NCI-H1436 (cell line): ENCODE data around the gene CDK11A.
A peak's percentile ranks its signal among the peaks of the same experiment; 100 is the strongest.
"Not testable (repeated sequence)": the region's sequence is repeated elsewhere in the genome, so short reads cannot be mapped to it uniquely, and the experiment has no call there.

ENCODE experiments used
- DNase-seq: peaks from one replicate; lab custom pipeline; 2025; lab: John Stamatoyannopoulos, UW

The CDK11A gene

GRCh38 chr1:1726088-1726487, 1.9 kb upstream of the CDK11A start:
- not testable (repeated sequence) for DNase-seq

- no peak for DNase-seq
Measured at GRCh38 chr1:1721201-1721600, 3.0 kb downstream of the CDK11A start.

- DNase-seq = not testable (repeated sequence)
Measured at GRCh38 chr1:1715109-1715883, 8.9 kb downstream of the CDK11A start.

DNA sequence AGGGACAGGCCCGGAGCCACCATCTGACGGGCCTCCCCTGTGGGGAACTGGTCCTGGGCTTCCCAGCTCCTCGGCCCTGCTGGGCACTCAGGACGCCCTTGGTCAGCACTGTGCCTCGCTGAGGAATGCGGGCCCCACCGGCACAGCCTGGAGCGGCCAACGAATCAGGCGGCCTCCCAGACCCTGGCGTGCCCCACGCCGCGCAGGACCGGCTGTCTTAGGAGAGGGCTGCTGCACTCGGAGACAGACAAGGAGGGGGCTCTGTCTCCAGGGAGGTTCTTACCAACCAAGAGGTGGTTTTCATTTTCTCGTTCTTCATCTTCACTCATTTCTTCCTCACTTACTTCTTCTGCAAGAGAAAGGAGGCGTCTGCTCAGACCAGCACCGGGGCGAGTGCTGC, 16.3 kb downstream of the CDK11A start:
- DNase-seq = not testable (repeated sequence)

GRCh38 chr1:1707241-1707640, 16.9 kb downstream of the CDK11A start:
- not testable (repeated sequence) for DNase-seq

DNA sequence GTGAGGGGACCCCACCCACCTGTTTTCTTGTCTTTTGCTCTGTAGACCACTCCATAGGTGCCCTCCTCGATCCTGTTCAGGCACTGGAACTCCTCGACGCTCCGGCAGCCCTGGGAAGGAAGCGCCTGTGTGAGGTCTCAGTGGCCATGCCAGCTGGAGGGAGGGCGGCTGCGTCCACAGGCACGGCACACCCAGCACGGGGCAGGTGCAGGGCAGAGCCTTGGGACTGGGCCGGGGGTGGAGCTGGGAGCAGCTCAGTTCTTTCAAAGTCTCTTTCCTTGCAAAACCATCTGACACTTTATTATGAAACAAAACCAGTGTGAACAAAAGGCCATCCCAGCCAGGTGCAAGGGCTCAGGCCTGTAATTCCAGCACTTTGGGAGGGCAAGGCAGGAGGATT, 18.5 kb downstream of the CDK11A start:
- DNase-seq = not testable (repeated sequence)

DNA sequence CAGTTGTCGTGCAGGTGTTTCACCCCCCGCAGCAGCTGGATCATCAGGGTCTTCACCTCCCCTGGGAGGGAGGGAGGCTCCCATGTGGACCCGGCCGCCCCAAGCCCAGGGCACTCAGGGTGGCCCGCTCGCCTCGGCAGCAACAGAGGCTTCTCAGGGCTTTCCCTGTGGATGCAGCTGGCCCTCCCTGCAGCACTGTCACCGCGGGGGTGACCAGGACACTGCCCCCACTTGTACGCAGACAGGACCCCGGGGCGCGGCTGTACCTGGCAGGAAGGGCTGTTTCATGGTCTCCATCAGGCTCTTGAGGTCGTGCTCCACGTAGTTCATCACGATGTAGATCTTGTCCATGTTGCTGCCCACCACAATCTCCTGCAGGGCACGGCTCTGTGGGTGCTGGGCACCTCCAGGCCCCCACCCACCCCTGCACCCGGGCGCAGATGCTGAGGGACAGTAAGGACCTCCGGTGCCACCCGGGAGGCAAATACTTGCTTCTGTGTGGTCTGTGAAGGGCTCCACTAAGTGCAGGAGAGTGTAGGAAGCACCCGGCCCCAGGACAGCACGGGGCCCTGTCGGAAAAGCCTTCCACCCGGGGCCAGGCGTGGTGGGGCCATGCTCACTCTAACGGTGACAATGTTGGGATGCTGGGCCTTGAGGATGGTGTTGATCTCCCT, 19.7 kb downstream of the CDK11A start:
- not testable (repeated sequence) for DNase-seq

DNA sequence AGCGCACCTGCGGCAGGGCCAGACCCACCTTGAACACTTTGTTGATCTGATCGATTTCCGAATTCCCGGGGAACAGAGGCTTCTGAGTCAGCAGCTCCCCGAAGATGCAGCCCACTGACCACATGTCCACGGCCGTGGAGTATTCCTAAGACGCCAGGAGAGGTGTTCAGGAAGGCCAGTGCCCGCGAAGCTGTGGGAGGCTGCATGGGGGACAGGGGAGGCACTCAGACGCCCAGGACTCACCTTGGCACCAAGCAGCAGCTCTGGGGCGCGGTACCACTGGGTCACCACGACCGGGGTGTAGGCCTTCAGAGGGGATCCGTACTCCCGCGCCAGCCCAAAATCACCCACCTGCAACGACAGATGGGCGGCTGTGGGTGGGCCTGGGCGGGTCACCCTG, 20.4 kb downstream of the CDK11A start:
- DNase-seq = no peak

DNA sequence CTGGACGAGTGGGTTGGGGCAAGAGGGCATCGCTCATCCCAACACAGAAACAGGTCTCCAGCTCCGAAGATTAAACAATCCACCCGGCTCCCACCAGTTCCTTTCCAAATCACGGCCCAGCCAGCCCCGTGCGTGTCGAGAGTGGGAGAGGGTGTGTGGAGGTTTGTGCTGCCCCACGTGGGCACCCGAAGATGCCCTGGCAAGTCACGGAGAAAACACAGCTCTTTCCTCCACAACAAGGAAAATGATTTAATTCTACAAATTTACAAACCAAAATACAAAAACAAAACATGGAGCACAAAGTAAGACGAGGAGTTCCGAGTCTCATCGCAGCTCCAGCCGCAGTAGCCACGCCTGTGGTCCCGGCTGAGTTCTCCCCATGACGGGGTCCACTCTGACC, 21.7 kb downstream of the CDK11A start:
- not testable (repeated sequence) for DNase-seq

DNA sequence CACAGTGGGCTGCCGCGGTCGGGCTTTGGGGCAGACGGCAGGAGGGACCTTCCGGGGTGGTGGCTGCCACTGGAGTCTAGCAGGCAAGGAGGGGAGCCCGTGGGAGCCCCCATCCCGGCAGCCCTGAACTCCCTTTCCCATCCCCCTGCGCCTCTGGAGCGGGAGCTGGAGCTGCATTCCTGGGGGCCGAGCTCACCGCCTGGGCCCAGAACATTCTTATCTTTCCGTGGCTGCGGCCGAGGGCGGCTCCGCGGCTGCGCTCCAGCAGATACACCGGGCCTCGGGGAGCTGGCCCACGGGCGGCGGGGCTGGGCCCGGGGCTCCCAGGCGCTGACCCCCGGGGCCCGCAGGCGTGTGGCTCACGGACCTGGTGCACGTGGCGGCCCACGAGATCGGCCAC, 23.6 kb downstream of the CDK11A start:
- not testable (repeated sequence) for DNase-seq

DNA sequence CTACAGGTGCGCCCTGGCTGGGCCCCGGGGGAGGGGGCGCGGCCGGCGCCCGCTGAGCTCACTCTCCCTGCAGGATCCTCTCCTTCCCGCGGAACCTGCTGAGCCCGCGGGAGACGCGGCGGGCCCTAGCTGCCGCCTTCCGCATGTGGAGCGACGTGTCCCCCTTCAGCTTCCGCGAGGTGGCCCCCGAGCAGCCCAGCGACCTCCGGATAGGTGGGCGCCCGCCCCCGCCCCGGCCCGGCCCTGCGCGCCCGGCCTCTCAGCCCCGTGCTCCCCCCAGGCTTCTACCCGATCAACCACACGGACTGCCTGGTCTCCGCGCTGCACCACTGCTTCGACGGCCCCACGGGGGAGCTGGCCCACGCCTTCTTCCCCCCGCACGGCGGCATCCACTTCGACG, 24.1 kb downstream of the CDK11A start:
- DNase-seq = not testable (repeated sequence)

- DNase-seq = not testable (repeated sequence)
Measured at GRCh38 chr1:1699061-1699460, 25.1 kb downstream of the CDK11A start.

DNA sequence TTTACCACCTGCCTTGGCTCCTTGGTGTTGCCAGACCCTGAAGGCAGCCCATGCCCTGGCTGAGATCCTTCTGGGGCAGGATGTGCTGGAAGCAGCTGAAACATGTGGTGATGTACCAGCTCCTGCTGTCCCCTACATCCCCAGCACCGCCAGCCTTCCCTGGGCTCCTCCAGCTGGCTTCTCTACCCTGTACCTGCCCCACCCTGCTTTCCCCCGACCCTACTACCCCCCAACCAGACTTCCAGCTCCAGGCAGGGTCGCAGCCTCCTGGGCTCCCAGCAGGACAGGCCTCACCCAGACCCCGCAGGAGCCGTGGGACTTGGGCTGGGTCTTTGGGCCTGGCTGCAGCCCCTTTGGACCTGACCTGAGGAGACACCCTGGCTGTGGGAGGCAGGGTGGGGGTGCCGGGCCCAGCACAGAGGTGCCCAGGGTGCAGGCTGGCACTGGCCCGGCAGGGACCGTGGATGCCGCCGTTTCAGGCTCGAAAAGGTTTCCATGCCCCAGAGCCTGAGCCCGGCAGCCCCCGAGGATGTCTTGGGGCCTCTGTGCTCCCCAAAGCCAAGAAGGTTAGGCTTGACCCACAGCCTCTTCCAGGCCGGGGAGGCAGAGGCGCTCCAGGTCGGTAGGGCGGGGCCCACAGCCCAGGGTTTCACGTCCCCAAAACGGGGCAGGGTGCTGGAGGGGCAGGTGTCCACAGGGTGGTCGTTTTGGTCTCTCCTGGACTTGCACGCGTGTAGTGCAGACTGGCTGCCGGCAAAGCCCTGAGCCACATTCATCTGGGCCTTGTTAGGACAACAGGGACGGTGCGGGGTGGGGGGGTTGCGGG, 26.6 kb downstream of the CDK11A start:
- DNase-seq = not testable (repeated sequence)

DNA sequence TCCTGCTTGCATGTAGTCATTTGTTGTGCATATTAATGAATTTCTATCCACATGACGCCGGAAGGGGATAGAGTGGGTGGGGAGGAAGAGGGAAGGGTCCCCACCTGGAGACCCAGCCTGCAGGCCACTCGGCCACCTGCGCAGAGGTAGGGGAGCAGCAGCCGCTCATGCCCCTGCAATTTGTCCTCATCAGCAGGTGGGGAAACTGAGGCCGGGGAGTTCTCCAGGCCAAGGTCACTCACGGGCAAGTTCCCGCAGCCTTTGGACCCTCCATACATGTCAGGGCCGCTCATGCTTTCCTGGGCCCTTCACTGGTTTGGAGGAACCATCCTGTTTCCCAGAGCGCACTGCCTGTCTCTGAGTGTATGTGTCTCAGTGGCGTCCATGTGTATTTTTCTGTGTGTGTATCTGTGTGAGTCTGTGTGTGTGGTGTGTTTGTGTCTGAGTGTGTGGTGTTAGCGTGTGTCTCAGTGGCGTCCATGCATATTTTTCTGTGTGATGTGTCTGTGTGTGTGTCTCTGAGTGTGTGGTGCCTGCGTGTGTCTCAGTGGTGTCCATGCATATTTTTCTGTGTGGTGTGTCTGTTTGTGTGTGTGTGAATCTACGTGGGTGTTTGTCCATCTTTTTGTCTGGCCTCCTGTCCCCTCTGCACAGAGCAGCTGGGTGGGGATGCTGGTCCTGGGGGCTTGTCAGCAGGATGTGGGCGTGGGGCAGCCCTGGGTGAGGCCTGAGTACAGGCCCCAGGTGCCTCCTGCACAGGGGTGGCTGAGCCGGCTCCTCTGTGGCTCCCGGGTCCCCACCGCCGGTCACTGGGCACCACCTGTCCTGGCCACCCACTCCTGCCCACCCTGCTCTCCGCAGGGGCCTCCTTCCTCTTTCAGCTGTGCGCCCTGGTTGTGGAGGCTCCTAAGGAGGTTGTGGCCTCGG, 27.5 kb downstream of the CDK11A start:
- DNase-seq = not testable (repeated sequence)

GRCh38 chr1:1692714-1693647, 31.2 kb downstream of the CDK11A start, which contains the start of gene SLC35E2B:
TSS of gene SLC35E2B (minus strand) at chr1:1692795. CDS start at chr1:1676699, 16,096 bp downstream.
- peak; percentile 83 for DNase-seq

- peak; percentile 48 for DNase-seq
Measured at GRCh38 chr1:1692324-1692713, 31.8 kb downstream of the CDK11A start.

- DNase-seq = not testable (repeated sequence)
Measured at GRCh38 chr1:1691443-1691842, 32.7 kb downstream of the CDK11A start.

GRCh38 chr1:1689526-1689925, 34.6 kb downstream of the CDK11A start:
- not testable (repeated sequence) for DNase-seq

- no peak for DNase-seq
Measured at GRCh38 chr1:1687846-1688245, 36.3 kb downstream of the CDK11A start.

- DNase-seq = no peak
Measured at GRCh38 chr1:1684031-1684681, 40.0 kb downstream of the CDK11A start.
